HG03066 (cell line): ENCODE data around the gene FGD3.

Experiments
- ATAC-seq: cut with Tn5 transposase; IDR thresholded peaks from one replicate; pipeline ENCODE4 v1.9.1; 2021; ENCODE audit warnings: low read depth; ENCODE audit not compliant: unreplicated experiment

Gene FGD3

GRCh38 chr9:93025736-93026135, 78.4 kb downstream of the FGD3 start:
- ATAC-seq, result no peak

DNA sequence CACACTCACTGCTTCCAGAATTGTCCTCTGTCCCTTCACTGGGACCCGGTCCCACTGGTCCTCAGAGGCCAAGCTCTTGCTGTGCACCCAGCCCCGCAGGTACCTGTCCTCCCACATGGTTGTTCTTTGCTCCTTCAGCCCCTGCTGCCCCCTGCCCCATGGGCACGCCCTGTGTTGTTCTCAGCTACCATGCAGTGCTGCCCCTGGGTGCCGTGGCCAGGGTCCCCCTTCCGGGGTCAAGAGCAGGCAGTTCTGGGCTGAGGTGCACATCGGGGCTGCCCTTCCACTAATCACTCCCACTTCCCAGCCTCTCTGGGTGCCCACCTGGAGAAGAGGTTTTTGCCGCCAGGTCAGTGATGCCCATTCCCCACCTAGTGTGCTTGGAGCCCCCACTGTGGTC, 79.3 kb downstream of the FGD3 start:
- ATAC-seq, result no peak

DNA sequence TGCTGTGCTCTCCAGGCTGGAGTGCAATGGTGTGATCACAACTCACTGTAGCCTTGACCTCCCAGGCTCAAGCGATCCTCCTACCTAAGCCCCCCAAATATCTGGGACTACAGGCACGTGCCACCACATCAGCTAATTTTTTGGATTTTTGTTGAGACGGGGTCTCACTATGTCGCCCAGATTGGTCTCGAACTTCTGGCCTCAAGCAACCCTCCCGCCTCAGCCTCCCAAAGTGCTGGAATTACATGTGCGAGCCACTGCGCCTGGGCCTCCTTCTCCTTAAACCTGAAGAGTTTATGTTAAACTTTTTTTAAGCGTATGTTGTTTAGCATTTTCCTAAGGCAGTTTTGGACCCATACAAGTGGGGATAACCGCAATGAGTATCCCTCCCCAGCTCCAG, 80.4 kb downstream of the FGD3 start:
- ATAC-seq, result no peak

DNA sequence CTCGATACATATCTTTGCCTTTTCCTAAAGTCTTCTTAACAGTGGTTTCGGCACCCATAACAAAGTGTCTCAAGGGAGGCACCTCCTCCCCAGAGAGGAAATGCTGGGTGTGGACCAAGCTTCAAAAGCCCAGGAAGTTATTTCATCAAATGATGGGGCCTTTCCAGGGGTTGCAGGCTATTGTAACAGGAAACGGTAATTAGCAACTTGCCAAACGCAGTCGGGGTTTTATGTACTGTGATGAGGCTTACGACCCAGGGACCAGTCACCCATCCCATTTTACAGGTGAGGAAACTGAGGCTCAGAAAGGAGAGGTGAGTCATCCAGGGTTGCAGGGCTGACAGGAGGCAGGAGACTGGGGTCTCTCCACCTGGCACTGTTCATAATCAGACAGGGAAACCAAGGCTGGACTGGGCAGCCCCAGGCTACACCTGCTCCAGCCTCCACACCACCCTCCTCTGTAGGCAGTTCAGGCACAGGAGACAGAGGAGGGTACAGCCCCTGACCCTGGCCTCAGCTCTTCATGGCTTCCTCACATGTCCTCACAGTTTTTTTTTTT, 81.2 kb downstream of the FGD3 start:
- ATAC-seq, result no peak

DNA sequence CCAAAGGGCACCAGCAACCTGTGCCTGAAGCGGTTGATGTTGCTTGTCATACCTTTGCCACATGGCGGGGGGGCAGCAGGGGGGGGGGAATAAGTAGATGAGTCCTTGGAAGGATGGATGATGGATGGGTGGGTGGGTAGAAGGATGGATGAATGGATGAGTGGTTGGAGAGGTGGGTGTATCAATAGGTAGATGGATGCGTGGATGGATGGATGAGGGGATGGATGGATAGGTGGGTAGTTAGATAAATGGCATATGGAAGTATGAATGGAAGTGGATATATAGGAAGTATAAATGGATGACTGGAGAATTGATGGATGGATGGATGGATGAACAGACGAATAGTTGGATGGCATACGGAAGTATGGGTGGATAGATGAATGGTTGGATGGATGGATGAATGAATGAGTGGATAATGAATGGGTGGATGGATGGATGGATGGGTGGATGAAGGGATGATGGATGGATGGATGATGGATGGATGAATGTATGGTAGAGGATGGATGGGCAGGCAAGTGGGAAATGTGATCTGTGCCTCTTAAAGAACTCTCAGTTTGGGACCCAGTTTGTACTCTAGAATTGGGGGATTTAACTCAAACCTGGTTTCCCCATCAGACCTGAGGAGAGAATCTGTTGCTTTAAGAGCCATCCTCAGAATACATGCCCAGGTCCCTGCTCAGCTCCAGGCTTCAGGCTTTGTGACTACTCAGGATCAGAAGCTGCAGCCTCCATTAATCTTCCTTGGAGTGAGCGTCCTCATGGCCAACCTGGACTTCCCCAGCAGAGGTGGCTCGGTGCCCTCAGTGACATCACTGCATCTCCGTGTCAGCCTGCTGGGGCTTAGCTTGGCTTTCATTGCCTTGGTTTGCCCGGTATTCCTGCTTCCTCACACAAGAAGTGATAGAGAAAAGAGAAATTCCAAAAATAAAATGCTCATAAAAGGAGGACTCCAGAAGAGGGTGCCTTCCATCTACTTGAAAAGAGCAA, 83.6 kb downstream of the FGD3 start:
- no peak for ATAC-seq

- no peak for ATAC-seq
Measured at GRCh38 chr9:93031629-93032430, 84.5 kb downstream of the FGD3 start.

GRCh38 chr9:93032545-93032944, 85.2 kb downstream of the FGD3 start:
- ATAC-seq, result no peak

DNA sequence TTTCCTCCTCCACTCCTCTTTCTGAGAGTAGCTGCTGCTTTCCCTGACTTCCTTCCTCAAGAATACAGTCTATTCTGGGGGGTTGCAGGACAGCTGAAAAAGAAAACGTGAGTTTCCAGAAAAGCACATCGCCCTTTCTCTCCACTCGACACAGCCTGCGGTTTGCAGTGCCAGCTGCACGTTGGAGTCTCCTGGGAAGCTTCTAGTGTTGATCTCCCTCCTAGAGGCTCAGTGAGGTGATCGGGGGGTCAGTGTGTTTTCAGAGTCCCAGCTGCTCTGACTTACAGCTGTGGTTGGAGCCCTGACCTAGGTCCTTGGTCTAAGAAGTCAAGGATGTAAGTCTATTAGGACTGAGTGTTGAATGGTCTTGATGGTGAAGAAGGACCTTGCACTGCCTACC, 86.2 kb downstream of the FGD3 start:
- no peak for ATAC-seq

DNA sequence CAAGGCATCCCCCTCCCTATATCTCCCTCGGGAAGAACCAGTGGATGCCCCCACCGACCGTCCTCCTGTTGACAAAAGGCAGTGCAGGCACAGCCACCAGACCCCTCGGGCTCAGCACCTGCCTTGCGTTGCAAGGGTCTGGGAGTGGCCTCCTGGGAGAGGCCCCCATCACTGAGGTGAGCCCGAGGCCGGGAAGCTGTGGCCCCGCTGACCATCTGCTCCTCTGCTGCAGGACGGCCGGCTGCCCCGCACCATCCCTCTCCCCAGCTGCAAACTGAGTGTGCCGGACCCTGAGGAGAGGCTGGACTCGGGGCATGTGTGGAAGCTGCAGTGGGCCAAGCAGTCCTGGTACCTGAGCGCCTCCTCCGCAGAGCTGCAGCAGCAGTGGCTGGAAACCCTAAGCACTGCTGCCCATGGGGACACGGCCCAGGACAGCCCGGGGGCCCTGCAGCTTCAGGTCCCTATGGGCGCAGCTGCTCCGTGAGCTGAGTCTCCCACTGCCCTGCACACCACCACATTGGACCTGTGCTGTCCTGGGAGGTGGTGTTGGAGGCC, 87.9 kb downstream of the FGD3 start:
- ATAC-seq, result no peak

DNA sequence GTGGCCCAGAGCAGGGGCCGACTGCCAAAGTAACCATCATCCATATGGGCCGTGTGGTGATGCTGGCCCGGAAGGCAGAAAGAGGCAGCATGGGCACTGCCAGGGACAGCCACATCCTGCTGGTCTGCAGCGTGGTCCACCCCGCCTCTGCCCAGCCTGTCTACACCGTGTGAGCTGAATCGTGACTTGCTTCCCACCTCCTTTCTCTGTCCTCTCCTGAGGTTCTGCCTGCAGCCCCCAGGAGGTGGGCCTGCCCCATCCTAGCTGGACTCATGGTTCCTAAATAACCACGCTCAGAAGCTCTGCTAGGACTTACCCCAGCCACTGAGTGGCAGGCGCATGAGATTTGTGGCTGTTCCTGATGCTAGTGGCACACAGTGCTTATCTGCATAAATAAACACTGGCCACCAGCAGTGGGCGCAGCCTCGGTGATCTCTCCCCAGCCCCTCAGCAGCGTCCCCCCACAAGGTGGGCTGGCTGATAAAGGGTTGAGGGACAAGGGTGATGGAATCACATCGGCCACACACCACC, 88.6 kb downstream of the FGD3 start:
- no peak for ATAC-seq

DNA sequence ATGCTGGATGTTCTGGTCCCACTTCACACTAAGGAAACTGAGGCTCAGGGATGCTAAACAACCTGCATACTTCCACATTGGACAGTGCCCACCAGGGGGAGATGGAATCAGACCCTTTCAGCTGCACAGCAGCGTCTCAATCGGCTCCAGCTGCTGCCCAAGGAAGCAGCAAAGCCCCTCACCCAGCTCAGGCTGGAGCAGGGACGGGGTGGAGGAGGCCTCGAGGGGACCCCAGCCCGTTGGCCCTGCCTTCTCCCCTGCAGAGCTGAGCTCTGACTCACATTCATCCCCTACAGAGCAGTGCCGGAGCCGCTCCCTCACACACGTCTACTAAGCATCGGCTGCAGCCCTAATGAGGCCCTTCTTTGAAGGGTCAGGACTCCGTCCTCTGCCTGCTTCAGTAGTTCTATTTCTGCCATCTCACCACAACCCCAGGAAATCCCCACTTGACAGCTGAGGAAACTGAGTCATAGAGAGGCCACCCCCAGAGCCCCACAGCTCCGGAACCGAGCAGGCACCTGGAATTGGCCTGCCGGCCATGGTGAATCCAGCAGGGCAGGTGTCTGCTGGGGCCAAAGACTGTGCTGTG, 89.7 kb downstream of the FGD3 start:
- no peak for ATAC-seq

- no peak for ATAC-seq
Measured at GRCh38 chr9:93037476-93037971, 90.2 kb downstream of the FGD3 start.

- no peak for ATAC-seq
Measured at GRCh38 chr9:93038918-93039317, 91.6 kb downstream of the FGD3 start.

GRCh38 chr9:93039456-93039855, 92.1 kb downstream of the FGD3 start:
- no peak for ATAC-seq

- ATAC-seq, result no peak
Measured at GRCh38 chr9:93039976-93040375, 92.7 kb downstream of the FGD3 start.

DNA sequence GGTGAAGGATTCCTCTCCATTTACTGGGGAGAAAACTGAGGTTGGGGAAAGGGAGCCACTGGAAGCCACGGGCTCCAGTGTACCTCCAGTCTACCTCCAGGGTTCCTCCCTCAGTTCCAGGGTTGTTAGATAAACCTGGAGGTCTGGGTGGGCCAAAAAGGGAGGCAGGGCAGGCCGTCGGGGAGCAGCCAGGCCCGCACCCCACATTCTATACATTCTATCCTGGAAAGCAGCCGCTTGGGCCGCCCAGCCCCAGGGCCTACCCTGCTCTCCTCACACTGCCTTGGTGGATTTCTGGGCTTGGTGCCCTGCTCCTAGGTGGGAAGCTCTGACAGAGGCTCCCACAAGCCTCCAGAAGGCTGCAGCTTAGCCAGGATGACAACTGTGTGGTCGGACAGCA, 93.1 kb downstream of the FGD3 start:
- ATAC-seq, result no peak

DNA sequence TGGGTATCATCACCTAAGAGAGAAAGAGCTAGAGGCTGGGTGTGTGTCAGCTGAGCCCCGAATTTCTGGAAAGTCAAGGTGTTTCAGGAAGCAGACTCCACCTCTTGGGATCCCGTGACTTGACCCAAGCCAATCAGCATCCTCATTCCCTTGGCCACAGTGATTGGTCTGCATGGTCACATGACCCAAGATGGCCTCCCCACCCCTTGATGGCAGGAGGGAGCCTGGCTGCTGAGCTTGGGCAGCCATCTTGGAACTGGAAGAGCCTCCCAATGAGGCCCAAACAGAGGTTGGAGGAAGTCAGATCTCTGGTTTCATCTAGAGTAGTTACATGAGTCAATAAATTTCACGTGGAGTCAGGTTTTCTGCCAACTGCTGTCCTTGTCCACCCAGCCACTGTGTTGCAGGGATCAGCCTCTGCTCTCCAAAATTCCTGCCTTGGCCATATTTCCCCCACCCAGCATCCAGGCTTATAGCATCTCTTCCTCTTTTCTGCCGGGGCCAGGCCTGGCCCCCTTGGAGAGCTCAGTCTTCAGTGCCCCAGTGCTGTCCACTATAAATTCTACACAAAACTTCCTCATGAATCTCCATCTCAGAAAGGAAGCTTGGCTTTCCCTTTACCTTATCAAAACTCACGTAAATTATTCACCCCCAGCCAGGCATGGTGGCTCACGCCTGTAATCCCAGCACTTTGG, 93.9 kb downstream of the FGD3 start:
- ATAC-seq, result no peak

DNA sequence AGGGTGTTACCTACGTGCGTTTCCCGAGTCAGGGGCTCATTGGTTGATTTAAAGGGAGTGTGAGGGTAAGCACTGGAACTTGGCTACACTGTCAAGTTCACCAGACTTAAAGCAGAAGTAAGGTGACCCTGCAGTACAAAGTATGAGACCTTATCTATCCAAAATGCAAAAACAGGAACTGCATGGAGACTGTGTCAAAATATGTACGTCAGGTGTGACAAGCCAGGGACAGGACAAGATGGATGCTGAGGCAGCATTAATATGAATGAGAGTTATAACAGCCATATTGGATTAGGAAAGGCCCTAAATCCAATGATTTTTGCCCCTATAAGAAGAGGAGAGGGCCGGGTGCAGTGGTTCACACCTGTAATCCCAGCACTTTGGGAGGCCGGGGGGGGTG, 95.8 kb downstream of the FGD3 start:
- no peak for ATAC-seq

- ATAC-seq, result no peak
Measured at GRCh38 chr9:93045521-93045920, 98.2 kb downstream of the FGD3 start.
